Measurements from ENCODE around the gene MMP14.

MMP14 gene

DNA sequence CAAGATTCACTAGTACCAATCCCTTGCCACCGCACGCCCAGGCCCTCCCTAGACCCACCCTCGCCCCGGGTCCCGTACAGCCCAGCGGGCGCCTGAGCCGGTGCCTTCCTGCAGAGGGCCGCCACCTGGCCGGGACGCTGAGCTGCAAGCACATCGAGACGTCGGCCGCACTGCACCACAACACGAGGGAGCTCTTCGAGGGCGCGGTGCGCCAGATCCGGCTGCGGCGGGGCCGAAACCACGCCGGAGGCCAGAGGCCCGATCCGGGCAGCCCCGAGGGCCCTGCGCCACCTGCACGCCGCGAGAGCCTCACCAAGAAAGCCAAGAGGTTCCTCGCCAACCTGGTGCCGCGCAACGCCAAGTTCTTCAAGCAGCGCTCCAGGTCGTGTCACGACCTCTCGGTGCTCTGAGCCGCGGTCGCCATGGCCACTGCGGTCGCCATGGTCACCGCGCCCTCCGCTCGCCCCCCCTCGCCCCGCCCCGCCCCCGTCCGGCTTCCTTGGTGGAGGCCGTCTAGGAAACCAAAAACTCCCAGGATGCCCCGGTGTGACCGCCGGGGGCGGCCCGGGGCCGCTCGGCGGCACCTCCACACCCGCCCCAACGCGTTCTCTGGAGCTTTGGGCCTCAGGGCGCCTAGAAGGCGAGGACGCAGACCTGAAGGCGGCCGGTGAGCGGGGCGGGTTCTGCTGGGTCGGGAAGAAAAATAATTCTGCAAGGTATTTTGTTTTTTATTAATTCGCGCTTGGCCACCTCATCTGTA is 50.3 kb downstream of the MMP14 start:
- peak; percentile 91 for DNase-seq

- peak; percentile 95 for DNase-seq
Observed at GRCh38 chr14:22887260-22887989, 51.0 kb downstream of the MMP14 start.

DNA sequence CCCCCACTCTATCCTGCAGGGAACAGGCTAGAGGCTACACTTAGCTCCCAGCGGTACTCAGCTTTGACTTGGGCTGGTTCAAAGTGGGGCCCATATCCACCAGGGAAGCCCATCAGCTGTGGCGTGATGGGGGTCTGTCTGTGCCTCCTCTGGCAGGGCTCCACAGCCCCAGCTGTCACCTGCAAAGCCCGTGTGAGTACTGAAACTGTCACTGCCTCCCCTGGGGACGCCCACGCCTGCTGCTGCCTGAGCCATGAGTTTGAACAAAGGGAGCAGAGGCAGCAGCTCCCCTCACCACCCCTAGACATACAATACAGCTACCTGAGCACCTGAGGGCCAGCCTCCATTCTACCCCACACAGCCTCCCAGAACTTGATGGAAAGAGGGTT is 51.6 kb downstream of the MMP14 start:
- DNase-seq = peak; percentile 61

- DNase-seq = no peak
Observed at GRCh38 chr14:22888662-22889061, 52.3 kb downstream of the MMP14 start.

GRCh38 chr14:22890416-22890815 is 54.0 kb downstream of the MMP14 start:
- DNase-seq = no peak

DNA sequence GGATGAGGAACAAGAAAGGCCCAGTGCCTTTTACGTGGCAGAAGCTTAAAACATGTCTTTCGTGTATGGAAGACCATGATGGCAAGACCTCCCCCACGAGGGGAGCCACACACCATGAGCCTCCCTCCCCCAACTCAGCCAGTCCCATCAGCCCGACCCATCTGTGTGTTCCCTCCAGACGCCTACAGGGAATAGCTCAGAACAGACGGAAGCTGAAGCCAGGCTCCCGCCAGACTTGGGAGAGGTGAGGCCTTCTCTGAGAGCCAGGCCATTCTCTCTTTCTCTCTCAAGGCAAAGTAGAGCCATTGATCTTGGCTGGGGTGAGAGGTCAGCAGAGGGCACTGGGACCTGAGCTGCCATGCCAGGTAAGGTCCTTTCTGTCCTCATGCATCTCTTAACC is 56.1 kb downstream of the MMP14 start:
- no peak for DNase-seq

DNA sequence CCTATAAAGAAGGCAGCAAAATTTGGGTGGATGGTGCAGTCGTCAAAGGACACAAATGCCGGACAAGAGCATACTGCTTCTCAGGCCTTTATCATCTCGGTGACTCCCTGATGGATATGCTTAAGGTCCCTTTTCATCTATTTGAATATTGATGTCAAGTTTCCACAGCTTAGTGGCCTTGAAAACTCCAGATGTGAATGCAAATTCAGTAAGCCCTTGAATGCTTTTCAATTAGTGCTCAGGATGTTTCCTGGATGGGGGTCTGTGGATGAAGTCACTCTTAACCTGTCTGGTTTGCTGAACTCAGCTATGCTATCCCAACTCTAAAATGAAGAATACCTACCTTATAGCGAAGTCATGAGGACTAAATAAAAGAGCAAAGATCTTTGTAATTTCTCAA is 57.3 kb downstream of the MMP14 start:
- no peak for DNase-seq

DNA sequence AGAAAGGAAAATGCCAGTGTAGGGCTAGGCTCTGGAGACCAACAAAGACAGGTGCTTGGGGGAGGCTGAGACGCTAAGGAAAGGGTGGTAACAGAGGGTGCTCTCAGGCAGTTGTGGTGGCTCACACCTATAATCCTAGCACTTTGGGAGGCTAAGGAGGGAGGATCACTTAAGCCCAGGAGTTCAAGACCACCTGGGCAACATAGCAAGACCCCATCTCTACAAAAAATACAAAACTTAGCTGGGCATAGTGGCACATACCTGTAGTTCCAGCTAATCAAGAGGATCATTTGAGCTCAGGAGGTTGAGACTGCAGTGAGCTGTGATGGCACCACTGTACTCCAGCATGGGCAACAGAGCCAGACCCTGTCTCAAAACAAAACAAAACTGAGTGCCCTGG is 59.0 kb downstream of the MMP14 start:
- DNase-seq = no peak

DNA sequence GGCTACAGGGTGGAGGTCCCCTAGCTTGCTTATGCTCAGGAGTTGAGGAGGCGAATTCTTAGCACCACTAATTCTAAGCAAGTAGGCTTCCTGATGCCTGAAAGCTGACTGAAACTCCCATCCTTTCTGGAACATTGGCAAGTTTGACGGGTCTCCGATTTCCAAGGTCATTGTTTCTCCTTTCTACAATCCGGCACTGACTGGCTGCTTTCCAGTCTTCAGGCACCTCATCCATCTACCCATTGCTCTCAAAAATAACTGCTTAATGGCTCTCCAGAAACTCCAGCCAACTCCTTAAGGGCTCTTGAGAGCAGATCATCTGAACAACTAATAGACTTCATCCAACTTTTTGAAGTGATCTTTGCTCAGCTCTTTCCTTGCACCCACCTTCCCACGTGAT is 60.0 kb downstream of the MMP14 start:
- no peak for DNase-seq

DNA sequence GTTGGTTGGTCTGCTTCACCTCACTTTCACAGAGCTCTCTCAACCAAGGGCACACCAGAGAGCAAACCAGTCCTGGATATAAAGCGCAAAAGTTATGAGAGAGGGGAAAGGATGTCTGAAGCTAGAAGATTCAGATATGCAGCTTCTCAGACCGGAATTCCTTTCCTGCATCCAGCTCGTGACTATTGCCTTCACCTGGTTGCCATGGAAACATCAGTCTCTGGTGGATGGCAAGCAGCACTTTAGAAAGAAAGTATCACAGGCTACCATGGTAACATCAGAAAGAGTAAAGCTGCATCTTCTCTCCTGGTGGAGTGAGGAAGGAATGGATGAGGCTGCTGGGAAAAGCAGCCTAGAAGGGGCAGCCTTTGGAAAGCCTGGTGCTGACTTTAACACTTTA is 60.4 kb downstream of the MMP14 start:
- DNase-seq = no peak

- DNase-seq = no peak
Observed at GRCh38 chr14:22897357-22897756, 61.0 kb downstream of the MMP14 start.
